DOHH2 (cell line): ENCODE results near the gene PLK3.

Experiments used
- CTCF ChIP-seq: fragments of 200-600 bp; sonication (generic); IDR thresholded peaks from one replicate; pipeline ENCODE4 v1.5.1; 2014; ENCODE audit warnings: antibody characterized with exemption, mild to moderate bottlenecking, low read depth, low read length; ENCODE audit not compliant: poor library complexity, severe bottlenecking
- EZH2phosphoT487 ChIP-seq: fragments of 200-600 bp; sonication (generic); IDR thresholded peaks from 2 replicates; pipeline ENCODE4 v1.6.1; 2017; ENCODE audit warnings: borderline replicate concordance, mild to moderate bottlenecking, antibody characterized with exemption, low read length, moderate library complexity, mixed read lengths

DNA sequence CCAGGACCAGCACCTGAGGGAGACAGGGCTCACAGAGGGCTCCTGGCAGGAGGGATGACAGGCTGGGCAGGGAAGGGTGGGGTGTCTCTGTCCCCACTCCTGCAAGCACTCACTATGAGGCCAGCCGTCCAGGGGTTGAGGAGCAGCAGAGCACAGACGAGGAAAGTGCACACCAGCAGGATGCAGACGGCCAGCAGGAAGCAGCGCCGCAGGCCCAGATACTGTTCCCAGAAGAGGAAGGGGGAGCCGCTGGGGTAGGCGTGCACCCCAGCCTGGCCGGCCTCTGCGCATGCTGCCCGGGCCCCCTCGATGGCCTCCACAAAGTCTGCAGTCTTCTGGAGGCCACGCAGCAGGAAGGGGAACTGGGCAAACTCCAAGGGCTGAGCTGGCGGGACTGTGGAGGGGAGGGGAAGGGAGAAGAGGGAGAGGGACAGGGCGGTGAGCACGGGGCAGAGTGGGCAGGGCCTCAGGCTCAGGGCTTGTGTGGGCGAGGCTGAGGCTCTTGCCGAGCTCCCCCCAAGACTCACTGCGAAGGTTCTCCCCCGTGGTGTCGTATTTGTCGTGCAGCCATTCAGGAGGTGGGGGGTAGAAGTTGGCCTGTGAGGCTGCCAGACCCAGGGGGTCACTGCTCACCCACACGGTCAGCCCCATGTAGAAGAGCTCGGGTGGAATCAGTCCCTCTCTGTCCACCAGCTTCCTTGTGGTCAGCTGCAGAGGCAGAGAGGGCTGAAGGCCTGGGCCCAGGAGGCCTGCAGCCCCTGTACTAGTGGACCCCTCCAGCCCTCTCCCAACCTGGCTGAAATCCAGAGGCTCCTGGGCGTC is 26.4 kb downstream of the PLK3 start:
- no peak for TF ChIP-seq EZH2phosphoT487
- TF ChIP-seq CTCF = no peak
